Spleen (tissue), 7 donors: ENCODE measurements around the gene CCDC6.

Source experiments
- CTCF ChIP-seq, 11 experiments: fragments of 200-600 bp in 7 of 11; fragments of 450-650 bp in 4 of 11; sonication (generic) in 4 of 11; IDR thresholded peaks in 8 of 11; conservative IDR thresholded peaks in 3 of 11; 1 replicate in 7 of 11; 2 replicates in 4 of 11; pipeline versions ENCODE4 v1.4.0 to v1.8.0; 2016 to 2021; ENCODE audit warnings: antibody characterized with exemption in 11 of 11, inconsistent platforms in 4 of 11, mild to moderate bottlenecking in 1 of 11
- POLR2A ChIP-seq, 3 donors: fragments of 450-650 bp; IDR thresholded peaks; one replicate each; pipeline ENCODE4 v1.5.1; 2017; ENCODE audit warnings: antibody characterized with exemption in 3 of 3, mild to moderate bottlenecking in 1 of 3
- donor health status: DM: no; HTN: no; CAD: no; lungs with moderate emphysema.
- donor health status: DM: no; HTN: no; CAD: no.
- donor health status: DM: no; HTN: no; CAD: no.

GRCh38 chr10:59944339-59944935, 38.1 kb upstream of the CCDC6 start:
- no peak for TF ChIP-seq CTCF (IDR thresholded peaks at IDR 0.05 in 8 of 11, conservative IDR thresholded peaks at IDR 0.05 in 3 of 11)
- TF ChIP-seq POLR2A (IDR thresholded peaks at IDR 0.05), result no peak
